ENCODE measurements around the gene TTLL9. TPM values are rescaled to one million over a fixed set of nuclear protein-coding genes. Genes with fewer than 3 reads are reported as not detected.
A peak's percentile ranks its signal among the peaks of the same experiment; 100 is the strongest.

Gene TTLL9
- total RNA-seq, 4 donors from 2014 or later = 0.17 to 0.34 TPM; not detected in 2

DNA sequence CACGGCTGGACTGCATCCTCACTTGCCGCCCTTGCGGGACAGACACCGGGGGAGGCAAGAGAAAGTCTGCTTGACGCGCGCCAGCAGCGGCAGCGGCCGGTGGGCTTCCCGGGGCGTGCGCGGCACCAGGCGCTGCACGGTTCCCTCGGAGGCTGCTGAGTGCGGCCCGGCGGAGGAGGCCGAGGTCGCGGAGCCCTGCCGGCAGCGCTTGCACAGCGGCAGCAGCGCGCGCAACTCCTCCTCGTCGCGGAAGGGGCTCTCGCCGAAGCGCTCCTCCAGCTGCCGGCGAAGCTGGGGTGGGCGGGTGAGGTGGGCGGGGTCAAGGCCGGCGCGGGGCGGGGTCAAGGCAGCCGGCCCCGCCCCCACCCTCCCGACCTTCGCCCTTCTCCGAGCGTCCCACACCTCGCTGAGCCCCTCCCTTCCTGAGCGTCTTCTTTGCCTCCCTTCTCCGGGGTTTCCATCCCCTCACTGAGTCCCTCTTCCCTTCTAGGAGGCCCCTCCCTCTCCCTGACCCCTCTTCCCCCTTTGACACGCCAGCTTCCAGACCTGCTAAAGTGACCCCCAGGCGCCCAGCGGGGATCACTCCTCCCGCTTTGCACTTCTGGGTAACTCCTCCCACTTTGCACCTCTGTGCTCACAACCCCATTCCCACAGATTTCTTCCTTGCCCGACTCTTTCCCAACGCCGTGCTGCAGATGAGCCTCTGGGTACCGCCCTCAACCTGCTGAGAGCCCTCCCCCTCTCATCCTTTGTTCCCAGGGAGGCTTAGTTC is 8.9 kb upstream of the TTLL9 start:
- Histone ChIP-seq H3K27me3 (peaks cover 0 to 44% (median 6%) of the 10 kb centered on the region in 4 donors), H3K4me1 (peaks cover 20 to 25% (median 23%) of the 10 kb centered on the region in 4 donors), H3K27ac (replicated peaks in 1 of 4) (no peak overlapping the region), H3K36me3 (no peaks in the 10 kb centered on the region), H3K9me3 (no peaks in the 10 kb centered on the region), H3K4me3 (peak overlapping the region; percentile 59 to 71 (median 61))
- TF ChIP-seq CTCF (IDR thresholded peaks at IDR 0.05) (no peak), EP300 (IDR thresholded peaks at IDR 0.05) (no peak), POLR2AphosphoS5 (IDR thresholded peaks at IDR 0.05) (no peak), POLR2A (IDR thresholded peaks at IDR 0.05; ENCODE audit: low read depth) (no peak)
- 25% methylated on average over 13 of the region's 60 CpGs for WGBS
- DNase-seq (ENCODE audit: extremely low spot score) = no peak
- intact Hi-C loops (cut with DNase I) = no loop called here

- TF ChIP-seq POLR2AphosphoS5 (IDR thresholded peaks at IDR 0.05) = no peak
- no peak for TF ChIP-seq POLR2A (IDR thresholded peaks at IDR 0.05; ENCODE audit: low read depth)
- TF ChIP-seq CTCF (IDR thresholded peaks at IDR 0.05) = no peak
- TF ChIP-seq EP300 (IDR thresholded peaks at IDR 0.05) = no peak
- Histone ChIP-seq H3K27me3 (peaks cover 0 to 38% (median 6%) of the 10 kb centered on the region in 4 donors), H3K27ac (replicated peaks in 1 of 4) (no peak overlapping the region), H3K9me3 (no peaks in the 10 kb centered on the region), H3K36me3 (no peaks in the 10 kb centered on the region), H3K4me3 (peak overlapping the region in 2 of 4 donors; percentile 60 to 62), H3K4me1 (peaks cover 20 to 25% (median 23%) of the 10 kb centered on the region in 4 donors)
- intact Hi-C loops (cut with DNase I) = no loop called here
- DNase-seq (ENCODE audit: extremely low spot score) = no peak
- WGBS = 67% methylated on average over 5 of the region's 5 CpGs
These were observed 8.3 kb upstream of the TTLL9 start for GRCh38 chr20:31862157-31862470.

DNA sequence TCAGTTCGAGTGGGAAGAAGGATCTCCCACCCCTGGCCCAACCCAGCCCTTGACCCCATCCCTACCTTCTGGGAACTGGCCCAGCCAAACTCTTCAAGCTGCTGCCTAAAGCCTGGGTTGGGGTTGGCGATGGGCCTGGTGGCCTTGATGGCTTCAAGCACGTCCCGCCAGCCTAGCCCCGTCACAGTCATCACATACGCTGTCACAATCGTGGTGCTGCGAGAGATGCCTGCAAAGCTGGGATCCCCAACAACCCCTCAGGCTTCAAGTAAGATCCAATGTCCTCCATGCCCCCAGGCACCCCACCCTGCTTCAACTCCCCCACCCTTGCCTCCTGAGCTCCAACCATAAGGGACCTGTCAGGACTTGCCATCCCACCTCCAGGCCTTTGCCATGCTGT is 7.9 kb upstream of the TTLL9 start:
- no peaks in the 10 kb centered on the region for H3K36me3 ChIP-seq
- H3K27me3 ChIP-seq = peaks cover 0 to 34% (median 6%) of the 10 kb centered on the region in 4 donors
- no peak overlapping the region for H3K4me3 ChIP-seq
- no peaks in the 10 kb centered on the region for H3K9me3 ChIP-seq
- TF ChIP-seq POLR2A (IDR thresholded peaks at IDR 0.05; ENCODE audit: low read depth) (no peak), CTCF (IDR thresholded peaks at IDR 0.05) (no peak), EP300 (IDR thresholded peaks at IDR 0.05) (no peak), POLR2AphosphoS5 (IDR thresholded peaks at IDR 0.05) (no peak)
- intact Hi-C loops (cut with DNase I) = no loop called here
- no peak for DNase-seq (ENCODE audit: extremely low spot score)
- 95% methylated on average over 8 of the region's 8 CpGs for WGBS
- H3K4me1 ChIP-seq = peaks cover 20 to 25% (median 23%) of the 10 kb centered on the region in 4 donors
- no peak overlapping the region for H3K27ac ChIP-seq (replicated peaks in 1 of 4)

DNA sequence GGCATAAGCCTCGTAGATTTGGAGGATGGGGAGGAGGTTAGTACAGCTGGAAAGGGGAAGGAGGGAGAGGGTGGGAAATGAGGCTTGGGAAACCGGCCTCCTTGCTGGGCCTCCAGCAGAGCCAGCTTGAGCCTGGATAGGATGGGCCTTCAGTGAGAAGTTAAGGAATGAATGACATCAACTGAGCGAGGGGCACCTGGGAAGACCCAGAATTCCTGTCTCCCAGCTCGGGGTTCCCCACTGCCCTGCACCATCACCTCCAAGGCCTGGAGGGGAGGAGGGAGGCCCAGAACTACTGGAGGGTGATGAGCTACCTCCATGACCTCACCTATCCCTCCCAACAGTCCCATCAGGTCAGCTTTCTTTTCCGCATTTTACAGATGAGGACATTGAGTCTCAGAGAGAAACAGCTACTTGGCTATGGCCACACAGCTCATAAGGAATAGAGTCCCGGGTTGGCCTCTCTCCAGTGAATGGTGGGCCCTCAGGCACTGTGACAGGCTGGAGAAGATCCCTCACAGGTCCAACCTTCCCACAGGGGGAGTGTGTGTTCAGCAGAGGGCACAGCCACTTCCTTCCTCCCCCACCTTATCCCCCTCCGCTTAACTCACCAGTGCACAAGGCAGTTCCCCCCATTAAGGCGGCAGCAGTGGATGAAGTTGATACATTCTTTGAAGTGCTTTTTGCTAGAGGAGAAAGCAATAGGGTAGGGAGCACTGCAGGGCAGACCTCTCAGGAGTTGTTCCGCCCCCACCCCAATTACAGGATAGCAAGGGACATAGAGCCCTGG is 6.9 kb upstream of the TTLL9 start:
- H3K9me3 ChIP-seq = no peaks in the 10 kb centered on the region
- no peaks in the 10 kb centered on the region for H3K36me3 ChIP-seq
- no peak for DNase-seq (ENCODE audit: extremely low spot score)
- intact Hi-C loops (cut with DNase I) = no loop called here
- peaks cover 20 to 25% (median 23%) of the 10 kb centered on the region in 4 donors for H3K4me1 ChIP-seq
- TF ChIP-seq POLR2A (IDR thresholded peaks at IDR 0.05; ENCODE audit: low read depth) = no peak
- no peak for TF ChIP-seq EP300 (IDR thresholded peaks at IDR 0.05)
- TF ChIP-seq CTCF (IDR thresholded peaks at IDR 0.05) = no peak
- no peak for TF ChIP-seq POLR2AphosphoS5 (IDR thresholded peaks at IDR 0.05)
- no peak overlapping the region for H3K4me3 ChIP-seq
- H3K27ac ChIP-seq (replicated peaks in 1 of 4) = no peak overlapping the region
- WGBS = 93% methylated on average over 9 of the region's 9 CpGs
- peaks cover 0 to 26% (median 6%) of the 10 kb centered on the region in 4 donors for H3K27me3 ChIP-seq
